ENCODE results near the gene CACNA2D3. TPM values are rescaled to one million over a fixed set of nuclear protein-coding genes. Genes with fewer than 3 reads are reported as not detected.

Gene CACNA2D3
- total RNA-seq, 1 donor from 2014 or later = 0.70 TPM

DNA sequence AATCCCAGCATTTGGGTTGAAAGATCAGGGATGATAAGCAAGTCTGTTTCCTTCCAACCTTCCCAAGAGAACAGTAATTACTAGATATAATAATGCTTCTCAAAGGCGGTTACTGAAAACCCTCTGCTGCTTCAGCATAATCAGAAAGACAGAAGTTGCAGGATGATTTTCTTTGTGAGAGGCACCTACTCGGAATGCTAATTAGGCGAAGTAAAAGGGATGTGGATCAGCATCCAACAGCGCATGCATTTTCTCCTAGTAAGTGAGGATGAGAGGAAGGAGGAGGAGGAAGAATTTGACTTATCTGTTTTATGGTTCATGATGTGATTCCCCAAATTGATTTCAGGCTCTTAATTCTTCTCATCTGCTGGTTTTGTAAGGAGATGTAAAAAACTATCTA is 118.0 kb downstream of the CACNA2D3 start:
- Histone ChIP-seq H3K79me2 (ENCODE audit: insufficient read depth, low read length) (no peaks in the 10 kb centered on the region), H3K27ac (ENCODE audit: low read depth, low read length) (no peak overlapping the region), H3K36me3 (ENCODE audit: insufficient read depth, low read length) (no peaks in the 10 kb centered on the region), H4K20me1 (ENCODE audit: insufficient read depth, low read length) (no peaks in the 10 kb centered on the region), H3K4me2 (ENCODE audit: low read length) (no peak overlapping the region), H3K4me3 (ENCODE audit: insufficient read depth, low read depth, low read length) (no peak overlapping the region), H3K27me3 (ENCODE audit: insufficient read depth, low read length) (peaks cover 3% of the 10 kb centered on the region), H3K9me3 (ENCODE audit: insufficient read depth, low read depth, low read length) (no peaks in the 10 kb centered on the region), H3K4me1 (ENCODE audit: insufficient read depth, low read length) (no peaks in the 10 kb centered on the region), H3K9ac (ENCODE audit: low read length) (no peak overlapping the region), H2AFZ (ENCODE audit: low read depth, low read length) (no peak overlapping the region)
- no peak for TF ChIP-seq EZH2 (IDR thresholded peaks at IDR 0.05; ENCODE audit: insufficient read depth, low read length)
- TF ChIP-seq, protein P1, sequence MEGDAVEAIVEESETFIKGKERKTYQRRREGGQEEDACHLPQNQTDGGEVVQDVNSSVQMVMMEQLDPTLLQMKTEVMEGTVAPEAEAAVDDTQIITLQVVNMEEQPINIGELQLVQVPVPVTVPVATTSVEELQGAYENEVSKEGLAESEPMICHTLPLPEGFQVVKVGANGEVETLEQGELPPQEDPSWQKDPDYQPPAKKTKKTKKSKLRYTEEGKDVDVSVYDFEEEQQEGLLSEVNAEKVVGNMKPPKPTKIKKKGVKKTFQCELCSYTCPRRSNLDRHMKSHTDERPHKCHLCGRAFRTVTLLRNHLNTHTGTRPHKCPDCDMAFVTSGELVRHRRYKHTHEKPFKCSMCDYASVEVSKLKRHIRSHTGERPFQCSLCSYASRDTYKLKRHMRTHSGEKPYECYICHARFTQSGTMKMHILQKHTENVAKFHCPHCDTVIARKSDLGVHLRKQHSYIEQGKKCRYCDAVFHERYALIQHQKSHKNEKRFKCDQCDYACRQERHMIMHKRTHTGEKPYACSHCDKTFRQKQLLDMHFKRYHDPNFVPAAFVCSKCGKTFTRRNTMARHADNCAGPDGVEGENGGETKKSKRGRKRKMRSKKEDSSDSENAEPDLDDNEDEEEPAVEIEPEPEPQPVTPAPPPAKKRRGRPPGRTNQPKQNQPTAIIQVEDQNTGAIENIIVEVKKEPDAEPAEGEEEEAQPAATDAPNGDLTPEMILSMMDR (IDR thresholded peaks at IDR 0.05; ENCODE audit: insufficient read depth, low read depth, low read length) = no peak
- Mint-ChIP-seq H3K4me1 (ENCODE audit: low read depth, unreplicated experiment) (no peaks in the 10 kb centered on the region), H3K9me3 (ENCODE audit: unreplicated experiment) (no peaks in the 10 kb centered on the region), H3K4me3 (ENCODE audit: unreplicated experiment) (no peak overlapping the region), H3K36me3 (ENCODE audit: low read depth, unreplicated experiment) (no peaks in the 10 kb centered on the region), H3K27me3 (ENCODE audit: low read depth, unreplicated experiment) (peaks cover 4% of the 10 kb centered on the region), H3K27ac (ENCODE audit: unreplicated experiment) (no peak overlapping the region)
- DNase-seq (ENCODE audit: low read depth) = no peak
- FAIRE-seq = no peak

DNA sequence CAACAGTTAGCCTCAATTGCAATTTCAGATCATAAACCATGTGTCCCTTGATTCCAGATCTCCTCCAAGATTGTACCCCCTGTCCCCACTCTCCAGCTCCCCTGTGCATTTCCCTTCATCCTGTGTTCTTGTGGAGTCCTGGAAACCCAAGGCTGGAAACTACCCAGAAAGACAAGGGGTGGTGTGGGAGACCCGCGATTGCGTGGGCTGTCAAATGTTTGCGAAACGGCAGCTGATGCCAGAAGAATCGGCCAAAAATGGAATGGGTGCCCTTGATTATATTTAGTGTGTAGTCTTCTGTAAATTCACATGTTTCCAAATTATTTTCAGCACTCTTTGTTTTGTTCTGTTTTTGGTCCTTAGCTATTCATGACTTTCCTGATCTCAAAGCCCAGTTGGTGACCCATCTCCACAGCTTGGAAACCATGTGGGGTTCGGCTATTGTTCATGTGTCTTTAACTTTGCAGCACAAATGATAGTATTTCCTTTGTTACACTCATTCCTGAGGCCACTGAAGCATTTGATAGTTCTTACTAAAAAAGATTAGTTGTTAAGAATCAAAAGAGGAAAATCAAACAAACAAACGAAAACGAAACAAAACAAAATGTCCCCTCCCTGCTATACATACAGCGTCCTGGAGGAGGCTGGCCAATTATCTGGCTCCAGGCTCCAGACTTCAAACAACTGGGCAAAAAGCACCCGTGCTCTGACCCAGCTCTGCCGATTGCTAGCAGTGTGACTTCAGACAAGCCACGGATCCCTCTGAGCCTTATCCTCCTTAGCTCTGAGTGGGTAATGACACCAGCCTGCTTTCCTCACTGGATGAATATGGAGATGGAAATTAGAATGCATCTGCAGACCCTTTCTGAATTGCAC is 120.9 kb downstream of the CACNA2D3 start:
- Histone ChIP-seq H3K4me2 (ENCODE audit: low read length) (peak overlapping the region; percentile 33), H3K36me3 (ENCODE audit: insufficient read depth, low read length) (no peaks in the 10 kb centered on the region), H3K27ac (ENCODE audit: low read depth, low read length) (no peak overlapping the region), H2AFZ (ENCODE audit: low read depth, low read length) (no peak overlapping the region), H3K4me3 (ENCODE audit: insufficient read depth, low read depth, low read length) (no peak overlapping the region), H4K20me1 (ENCODE audit: insufficient read depth, low read length) (no peaks in the 10 kb centered on the region), H3K27me3 (ENCODE audit: insufficient read depth, low read length) (peaks cover 3% of the 10 kb centered on the region), H3K4me1 (ENCODE audit: insufficient read depth, low read length) (no peaks in the 10 kb centered on the region), H3K9ac (ENCODE audit: low read length) (no peak overlapping the region), H3K9me3 (ENCODE audit: insufficient read depth, low read depth, low read length) (peaks cover 2% of the 10 kb centered on the region), H3K79me2 (ENCODE audit: insufficient read depth, low read length) (no peaks in the 10 kb centered on the region)
- H3K4me1 Mint-ChIP-seq (ENCODE audit: low read depth, unreplicated experiment) = no peaks in the 10 kb centered on the region
- H3K9me3 Mint-ChIP-seq (ENCODE audit: unreplicated experiment) = peaks cover 3% of the 10 kb centered on the region
- no peaks in the 10 kb centered on the region for H3K36me3 Mint-ChIP-seq (ENCODE audit: low read depth, unreplicated experiment)
- no peak for DNase-seq (ENCODE audit: low read depth)
- H3K27ac Mint-ChIP-seq (ENCODE audit: unreplicated experiment) = no peak overlapping the region
- H3K27me3 Mint-ChIP-seq (ENCODE audit: low read depth, unreplicated experiment) = peaks cover 4% of the 10 kb centered on the region
- no peak overlapping the region for H3K4me3 Mint-ChIP-seq (ENCODE audit: unreplicated experiment)
- no peak for TF ChIP-seq EZH2 (IDR thresholded peaks at IDR 0.05; ENCODE audit: insufficient read depth, low read length)
- TF ChIP-seq, protein P1 (IDR thresholded peaks at IDR 0.05; ENCODE audit: insufficient read depth, low read depth, low read length) = no peak
- no peak for FAIRE-seq
